ENCODE data around the gene COLEC11. TPM values are rescaled to one million over a fixed set of nuclear protein-coding genes. Genes with fewer than 3 reads are reported as not detected.

Gene COLEC11
- polyA plus RNA-seq, 1 donor (not counting 4 experiments of a cell fraction or from before 2014, with no cell fraction given) = not detected

GRCh38 chr2:3633982-3634595, 39.2 kb downstream of the COLEC11 start:
- dilution Hi-C loops (cut with MboI; ENCODE audit: extremely low pct_ligation_motif_present, low sequenced_read_pairs) = no loop called here
- Histone ChIP-seq H3K4me3 (ENCODE audit: control insufficient read depth in 2 of 3, extremely low read depth in 1 of 3, insufficient read depth in 2 of 3, low read depth in 1 of 3, low read length in 3 of 3) (no peak overlapping the region), H3K4me2 (ENCODE audit: control insufficient read depth, extremely low read depth, insufficient read depth, low read depth, low read length) (no peak overlapping the region), H3K9me1 (ENCODE audit: control insufficient read depth, extremely low read depth, insufficient read depth, low read length) (no peaks in the 10 kb centered on the region), H2AFZ (ENCODE audit: control insufficient read depth, low read length) (no peak overlapping the region), H3K79me2 (ENCODE audit: control insufficient read depth, insufficient read depth, low read length) (no peaks in the 10 kb centered on the region), H4K20me1 (ENCODE audit: control insufficient read depth, extremely low read depth, insufficient read depth, low read length) (no peaks in the 10 kb centered on the region), H3K27me3 (ENCODE audit: control insufficient read depth, extremely low read depth, insufficient read depth, low read length) (peaks cover 10% of the 10 kb centered on the region), H3K27ac (ENCODE audit: control insufficient read depth, insufficient read depth, low read length) (no peak overlapping the region), H3K9me3 (ENCODE audit: control insufficient read depth, low read depth, low read length) (no peaks in the 10 kb centered on the region), H3K36me3 (ENCODE audit: control insufficient read depth in 2 of 2, extremely low read depth in 1 of 2, insufficient read depth in 2 of 2, low read length in 2 of 2) (no peaks in the 10 kb centered on the region), H3K4me1 (ENCODE audit: control insufficient read depth, extremely low read depth, insufficient read depth, low read length) (peaks cover 12% of the 10 kb centered on the region), H3K9ac (ENCODE audit: control insufficient read depth, extremely low read depth, insufficient read depth, low read length) (no peak overlapping the region)
- TF ChIP-seq EZH2 (IDR thresholded peaks at IDR 0.05; ENCODE audit: low read length) = no peak
- TF ChIP-seq CTCF (optimal IDR thresholded peaks at IDR 0.05 in 1 of 3, IDR thresholded peaks at IDR 0.05 in 1 of 3, conservative IDR thresholded peaks at IDR 0.05 in 1 of 3; ENCODE audit: extremely low read depth in 1 of 3, insufficient read depth in 2 of 3, low read length in 3 of 3) = no peak
- no peak for DNase-seq (ENCODE audit: low read depth, low spot score)
- FAIRE-seq = peak; percentile 59

- Histone ChIP-seq H3K4me3 (ENCODE audit: control insufficient read depth in 2 of 3, extremely low read depth in 1 of 3, insufficient read depth in 2 of 3, low read depth in 1 of 3, low read length in 3 of 3) (no peak overlapping the region), H3K4me2 (ENCODE audit: control insufficient read depth, extremely low read depth, insufficient read depth, low read depth, low read length) (no peak overlapping the region), H3K9me3 (ENCODE audit: control insufficient read depth, low read depth, low read length) (no peaks in the 10 kb centered on the region), H3K9me1 (ENCODE audit: control insufficient read depth, extremely low read depth, insufficient read depth, low read length) (no peaks in the 10 kb centered on the region), H3K27me3 (ENCODE audit: control insufficient read depth, extremely low read depth, insufficient read depth, low read length) (peaks cover 10% of the 10 kb centered on the region), H3K79me2 (ENCODE audit: control insufficient read depth, insufficient read depth, low read length) (no peaks in the 10 kb centered on the region), H4K20me1 (ENCODE audit: control insufficient read depth, extremely low read depth, insufficient read depth, low read length) (no peaks in the 10 kb centered on the region), H3K36me3 (ENCODE audit: control insufficient read depth in 2 of 2, extremely low read depth in 1 of 2, insufficient read depth in 2 of 2, low read length in 2 of 2) (no peaks in the 10 kb centered on the region), H2AFZ (ENCODE audit: control insufficient read depth, low read length) (no peak overlapping the region), H3K27ac (ENCODE audit: control insufficient read depth, insufficient read depth, low read length) (no peak overlapping the region), H3K4me1 (ENCODE audit: control insufficient read depth, extremely low read depth, insufficient read depth, low read length) (peaks cover 12% of the 10 kb centered on the region), H3K9ac (ENCODE audit: control insufficient read depth, extremely low read depth, insufficient read depth, low read length) (no peak overlapping the region)
- no peak for TF ChIP-seq CTCF (optimal IDR thresholded peaks at IDR 0.05 in 1 of 3, IDR thresholded peaks at IDR 0.05 in 1 of 3, conservative IDR thresholded peaks at IDR 0.05 in 1 of 3; ENCODE audit: extremely low read depth in 1 of 3, insufficient read depth in 2 of 3, low read length in 3 of 3)
- TF ChIP-seq EZH2 (IDR thresholded peaks at IDR 0.05; ENCODE audit: low read length) = no peak
- DNase-seq (ENCODE audit: low read depth, low spot score) = no peak
- no peak for FAIRE-seq
- dilution Hi-C loops (cut with MboI; ENCODE audit: extremely low pct_ligation_motif_present, low sequenced_read_pairs) = no loop called here
These were observed 39.7 kb downstream of the COLEC11 start for GRCh38 chr2:3634596-3635121.

All from keratinocyte (primary cell).